Measurements from ENCODE around the gene NIPBL. TPM values are rescaled to one million over a fixed set of nuclear protein-coding genes. Genes with fewer than 3 reads are reported as not detected.

NIPBL gene
- total and polyA plus RNA-seq, 2 donors (not counting 1 experiment from before 2014, with no cell fraction given) = 30.8 to 34.2 TPM

DNA sequence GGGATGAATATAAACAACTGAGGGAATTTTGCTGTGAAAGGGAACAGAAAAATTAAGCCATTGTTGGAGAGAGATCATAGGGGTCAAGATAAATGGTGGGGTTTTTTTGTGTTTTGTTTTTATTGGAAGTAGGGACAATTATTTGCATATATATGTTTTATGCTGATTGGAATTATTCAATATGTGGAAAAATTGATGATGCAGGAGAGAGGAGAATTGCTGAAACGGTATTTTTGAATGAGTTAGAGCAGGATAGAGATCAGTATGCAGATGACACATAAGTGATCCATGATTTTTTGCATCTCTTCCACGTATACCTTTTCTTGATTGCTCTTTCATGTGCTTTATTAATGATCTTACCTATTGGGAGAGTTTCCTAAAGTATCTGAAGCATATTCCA, 67.5 kb downstream of the NIPBL start:
- no peak overlapping the region for H2AFZ ChIP-seq (ENCODE audit: low read length)
- H3K4me1 ChIP-seq (ENCODE audit: control insufficient read depth, extremely low read depth, insufficient read depth, low read length) = peaks cover 9% of the 10 kb centered on the region
- no peak for DNase-seq (ENCODE audit: low read depth in 2 of 2)
- no peak overlapping the region for H3K27ac ChIP-seq (ENCODE audit: insufficient read depth, low read length)
- no peaks in the 10 kb centered on the region for H3K27me3 ChIP-seq (ENCODE audit: control insufficient read depth, insufficient read depth, low read length)
- no peak overlapping the region for H3K9ac ChIP-seq (ENCODE audit: insufficient read depth, low read length)
- H3K9me3 ChIP-seq (ENCODE audit: control insufficient read depth, insufficient read depth, low read depth, low read length) = no peaks in the 10 kb centered on the region
- H3K4me2 ChIP-seq (ENCODE audit: extremely low read depth, insufficient read depth, low read length) = no peak overlapping the region
- TF ChIP-seq, protein P1, sequence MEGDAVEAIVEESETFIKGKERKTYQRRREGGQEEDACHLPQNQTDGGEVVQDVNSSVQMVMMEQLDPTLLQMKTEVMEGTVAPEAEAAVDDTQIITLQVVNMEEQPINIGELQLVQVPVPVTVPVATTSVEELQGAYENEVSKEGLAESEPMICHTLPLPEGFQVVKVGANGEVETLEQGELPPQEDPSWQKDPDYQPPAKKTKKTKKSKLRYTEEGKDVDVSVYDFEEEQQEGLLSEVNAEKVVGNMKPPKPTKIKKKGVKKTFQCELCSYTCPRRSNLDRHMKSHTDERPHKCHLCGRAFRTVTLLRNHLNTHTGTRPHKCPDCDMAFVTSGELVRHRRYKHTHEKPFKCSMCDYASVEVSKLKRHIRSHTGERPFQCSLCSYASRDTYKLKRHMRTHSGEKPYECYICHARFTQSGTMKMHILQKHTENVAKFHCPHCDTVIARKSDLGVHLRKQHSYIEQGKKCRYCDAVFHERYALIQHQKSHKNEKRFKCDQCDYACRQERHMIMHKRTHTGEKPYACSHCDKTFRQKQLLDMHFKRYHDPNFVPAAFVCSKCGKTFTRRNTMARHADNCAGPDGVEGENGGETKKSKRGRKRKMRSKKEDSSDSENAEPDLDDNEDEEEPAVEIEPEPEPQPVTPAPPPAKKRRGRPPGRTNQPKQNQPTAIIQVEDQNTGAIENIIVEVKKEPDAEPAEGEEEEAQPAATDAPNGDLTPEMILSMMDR (conservative IDR thresholded peaks at IDR 0.05 in 1 of 2, IDR thresholded peaks at IDR 0.05 in 1 of 2; ENCODE audit: low read depth in 1 of 2, low read length in 2 of 2) = no peak
- H3K79me2 ChIP-seq (ENCODE audit: control insufficient read depth, insufficient read depth, low read length) = peaks cover 40% of the 10 kb centered on the region
- no peak overlapping the region for H3K4me3 ChIP-seq (replicated peaks in 1 of 4; ENCODE audit: control extremely low read depth in 1 of 4, insufficient read depth in 1 of 4, low read depth in 3 of 4, low read length in 4 of 4)
- no peaks in the 10 kb centered on the region for H3K36me3 ChIP-seq (ENCODE audit: control insufficient read depth, insufficient read depth, low read length)
- no peaks in the 10 kb centered on the region for H4K20me1 ChIP-seq (ENCODE audit: control insufficient read depth, extremely low read depth, insufficient read depth, low read length)

DNA sequence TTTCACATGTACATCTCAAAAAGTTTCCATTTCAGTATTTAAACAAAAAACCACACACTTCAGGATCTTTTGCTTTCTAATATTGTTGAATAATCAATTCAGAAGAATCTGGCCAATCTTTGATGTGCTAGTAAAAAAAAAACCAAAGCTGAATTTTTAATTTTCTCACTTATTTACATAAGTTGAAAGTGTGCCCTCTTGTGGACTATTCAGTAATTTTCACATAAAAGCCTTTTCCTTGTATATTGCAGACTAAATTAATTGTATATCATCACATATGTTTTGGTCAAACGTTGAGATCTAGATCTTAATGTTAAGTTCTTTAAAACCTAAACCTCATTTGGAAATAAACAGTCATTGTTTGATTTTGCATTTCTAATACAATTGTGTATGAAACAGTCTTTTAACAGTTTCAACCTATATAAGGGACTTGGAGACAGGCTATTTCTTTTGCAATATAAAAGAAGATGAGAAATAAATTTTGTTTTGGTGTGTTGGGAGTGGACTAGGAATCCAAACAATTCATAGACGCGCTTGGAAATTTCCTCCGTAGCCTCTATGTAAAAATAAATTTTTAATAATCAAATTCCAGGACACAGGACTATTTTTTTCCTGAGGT, 68.1 kb downstream of the NIPBL start:
- H3K79me2 ChIP-seq (ENCODE audit: control insufficient read depth, insufficient read depth, low read length) = peaks cover 43% of the 10 kb centered on the region
- no peaks in the 10 kb centered on the region for H3K36me3 ChIP-seq (ENCODE audit: control insufficient read depth, insufficient read depth, low read length)
- H3K27ac ChIP-seq (ENCODE audit: insufficient read depth, low read length) = no peak overlapping the region
- peak; percentile 63 to 84 for DNase-seq (ENCODE audit: low read depth in 2 of 2)
- no peak overlapping the region for H3K9ac ChIP-seq (ENCODE audit: insufficient read depth, low read length)
- H3K4me2 ChIP-seq (ENCODE audit: extremely low read depth, insufficient read depth, low read length) = no peak overlapping the region
- H2AFZ ChIP-seq (ENCODE audit: low read length) = no peak overlapping the region
- H3K4me1 ChIP-seq (ENCODE audit: control insufficient read depth, extremely low read depth, insufficient read depth, low read length) = peaks cover 9% of the 10 kb centered on the region
- H3K4me3 ChIP-seq (replicated peaks in 1 of 4; ENCODE audit: control extremely low read depth in 1 of 4, insufficient read depth in 1 of 4, low read depth in 3 of 4, low read length in 4 of 4) = no peak overlapping the region
- no peaks in the 10 kb centered on the region for H4K20me1 ChIP-seq (ENCODE audit: control insufficient read depth, extremely low read depth, insufficient read depth, low read length)
- H3K9me3 ChIP-seq (ENCODE audit: control insufficient read depth, insufficient read depth, low read depth, low read length) = no peaks in the 10 kb centered on the region
- H3K27me3 ChIP-seq (ENCODE audit: control insufficient read depth, insufficient read depth, low read length) = no peaks in the 10 kb centered on the region
- TF ChIP-seq, protein P1 (conservative IDR thresholded peaks at IDR 0.05 in 1 of 2, IDR thresholded peaks at IDR 0.05 in 1 of 2; ENCODE audit: low read depth in 1 of 2, low read length in 2 of 2) = peak in 1 of 2 donors; percentile 39
- no peak for TF ChIP-seq EZH2 (IDR thresholded peaks at IDR 0.05; ENCODE audit: low read length, missing control alignments)

DNA sequence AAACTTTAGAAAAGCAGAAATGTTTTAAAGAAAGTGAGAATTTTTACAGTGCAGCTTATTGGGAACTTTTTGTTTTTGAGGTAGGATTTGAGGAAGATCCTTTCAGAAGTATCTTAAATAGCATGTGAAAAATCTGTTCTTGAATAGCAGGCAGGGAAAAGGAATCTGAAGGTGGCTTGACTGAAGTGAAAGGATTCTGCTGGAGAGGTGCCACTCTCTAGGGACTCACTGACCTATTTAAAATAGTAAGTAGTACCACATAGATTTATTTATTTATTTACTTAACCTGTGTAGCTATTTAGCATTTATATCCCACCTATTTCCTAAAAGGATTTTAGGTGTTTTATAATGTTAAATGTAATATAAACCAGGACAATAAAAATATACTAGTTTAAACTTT, 69.1 kb downstream of the NIPBL start:
- no peak overlapping the region for H3K27ac ChIP-seq (ENCODE audit: insufficient read depth, low read length)
- H3K4me1 ChIP-seq (ENCODE audit: control insufficient read depth, extremely low read depth, insufficient read depth, low read length) = peaks cover 9% of the 10 kb centered on the region
- H3K4me2 ChIP-seq (ENCODE audit: extremely low read depth, insufficient read depth, low read length) = no peak overlapping the region
- peaks cover 40% of the 10 kb centered on the region for H3K79me2 ChIP-seq (ENCODE audit: control insufficient read depth, insufficient read depth, low read length)
- H3K4me3 ChIP-seq (replicated peaks in 1 of 4; ENCODE audit: control extremely low read depth in 1 of 4, insufficient read depth in 1 of 4, low read depth in 3 of 4, low read length in 4 of 4) = no peak overlapping the region
- no peaks in the 10 kb centered on the region for H4K20me1 ChIP-seq (ENCODE audit: control insufficient read depth, extremely low read depth, insufficient read depth, low read length)
- H3K9me3 ChIP-seq (ENCODE audit: control insufficient read depth, insufficient read depth, low read depth, low read length) = no peaks in the 10 kb centered on the region
- no peaks in the 10 kb centered on the region for H3K27me3 ChIP-seq (ENCODE audit: control insufficient read depth, insufficient read depth, low read length)
- H3K9ac ChIP-seq (ENCODE audit: insufficient read depth, low read length) = no peak overlapping the region
- no peaks in the 10 kb centered on the region for H3K36me3 ChIP-seq (ENCODE audit: control insufficient read depth, insufficient read depth, low read length)
- TF ChIP-seq EZH2 (IDR thresholded peaks at IDR 0.05; ENCODE audit: low read length, missing control alignments) = no peak
- TF ChIP-seq, protein P1 (conservative IDR thresholded peaks at IDR 0.05 in 1 of 2, IDR thresholded peaks at IDR 0.05 in 1 of 2; ENCODE audit: low read depth in 1 of 2, low read length in 2 of 2) = no peak
- no peak for DNase-seq (ENCODE audit: low read depth in 2 of 2)
- H2AFZ ChIP-seq (ENCODE audit: low read length) = no peak overlapping the region
